Measurements from ENCODE around the gene EHMT1. TPM values are rescaled to one million over a fixed set of nuclear protein-coding genes. Genes with fewer than 3 reads are reported as not detected.

Gene EHMT1
- polyA plus RNA-seq, 1 of the 3 experiments (the other 2 are of a cell fraction) = 39.5 TPM

DNA sequence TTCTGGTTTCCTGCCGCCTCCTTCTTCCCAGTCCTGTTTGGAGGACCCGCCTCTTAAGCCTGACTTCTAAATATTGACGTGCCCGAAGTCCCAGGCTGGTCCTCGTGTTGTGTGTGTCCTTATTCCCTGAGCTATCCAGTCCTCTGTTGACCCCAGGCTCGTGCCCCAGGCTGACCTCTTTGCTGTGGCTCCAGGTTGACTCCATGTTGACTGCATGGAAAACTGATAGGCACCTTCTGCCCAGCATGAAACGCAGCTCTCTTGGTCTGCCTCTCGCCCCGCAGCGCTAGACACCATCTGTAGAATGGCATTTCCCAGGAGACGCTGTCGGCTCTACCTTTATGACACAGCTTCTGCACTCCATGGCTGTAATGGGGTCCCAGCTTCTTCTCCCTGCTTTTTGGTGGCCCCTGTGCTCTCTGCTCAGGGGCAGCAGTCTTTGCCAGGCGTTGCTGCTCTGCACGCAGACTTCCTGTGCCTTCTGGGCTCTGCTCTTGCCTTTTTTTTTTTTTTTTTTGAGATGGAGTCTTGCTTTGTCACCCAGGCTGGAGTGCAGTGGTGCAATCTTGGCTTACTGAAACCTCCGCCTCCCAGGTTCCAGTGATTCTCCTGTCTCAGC lies 28.4 kb downstream of the EHMT1 start:
- H3K27me3 ChIP-seq (ENCODE audit: insufficient read depth) = no peaks in the 10 kb centered on the region
- H3K9me2 ChIP-seq = no peaks in the 10 kb centered on the region
- H3K36me3 ChIP-seq (replicated peaks in 1 of 2; ENCODE audit: control insufficient read depth in 1 of 2, insufficient read depth in 2 of 2, low read length in 1 of 2) = peaks cover 0 to 15% of the 10 kb centered on the region in 2 experiments
- no peaks in the 10 kb centered on the region for H3F3A ChIP-seq (replicated peaks; ENCODE audit: insufficient read depth)
- H3K4me1 ChIP-seq (ENCODE audit: control insufficient read depth in 1 of 2, insufficient read depth in 2 of 2, low read depth in 1 of 2, low read length in 1 of 2) = no peaks in the 10 kb centered on the region; a peak in 1 of 4 replicates
- TF ChIP-seq TEAD4 (IDR thresholded peaks at IDR 0.05; ENCODE audit: borderline replicate concordance, insufficient read depth) = no peak
- no peak for TF ChIP-seq MEF2A (IDR thresholded peaks at IDR 0.05; ENCODE audit: borderline replicate concordance, low read depth)
- no peak for TF ChIP-seq FOSL2 (IDR thresholded peaks at IDR 0.05; ENCODE audit: borderline replicate concordance, low read depth)
- no peak for TF ChIP-seq TCF12 (IDR thresholded peaks at IDR 0.05)
- no peak for TF ChIP-seq IRF3 (IDR thresholded peaks at IDR 0.05; ENCODE audit: low read depth, low read length)
- no peak for TF ChIP-seq MXI1 (IDR thresholded peaks at IDR 0.05; ENCODE audit: low read depth, low read length)
- TF ChIP-seq EZH2phosphoT487 (IDR thresholded peaks at IDR 0.05; ENCODE audit: borderline replicate concordance, low read depth) = no peak
- TF ChIP-seq RCOR1 (IDR thresholded peaks at IDR 0.05; ENCODE audit: low read length) = no peak
- TF ChIP-seq, protein P1, sequence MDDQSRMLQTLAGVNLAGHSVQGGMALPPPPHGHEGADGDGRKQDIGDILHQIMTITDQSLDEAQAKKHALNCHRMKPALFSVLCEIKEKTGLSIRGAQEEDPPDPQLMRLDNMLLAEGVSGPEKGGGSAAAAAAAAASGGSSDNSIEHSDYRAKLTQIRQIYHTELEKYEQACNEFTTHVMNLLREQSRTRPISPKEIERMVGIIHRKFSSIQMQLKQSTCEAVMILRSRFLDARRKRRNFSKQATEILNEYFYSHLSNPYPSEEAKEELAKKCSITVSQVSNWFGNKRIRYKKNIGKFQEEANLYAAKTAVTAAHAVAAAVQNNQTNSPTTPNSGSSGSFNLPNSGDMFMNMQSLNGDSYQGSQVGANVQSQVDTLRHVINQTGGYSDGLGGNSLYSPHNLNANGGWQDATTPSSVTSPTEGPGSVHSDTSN (IDR thresholded peaks at IDR 0.05) = no peak
- no peak for TF ChIP-seq CHD2 (IDR thresholded peaks at IDR 0.05; ENCODE audit: low read length, partially characterized antibody)
- no peak for TF ChIP-seq USF1 (IDR thresholded peaks at IDR 0.05; ENCODE audit: borderline replicate concordance, low read depth)
- no peak for TF ChIP-seq USF2 (IDR thresholded peaks at IDR 0.05; ENCODE audit: borderline replicate concordance, low read depth, low read length)
- TF ChIP-seq GABPA (IDR thresholded peaks at IDR 0.05; ENCODE audit: low read depth) = no peak
- no peak for TF ChIP-seq RFX5 (IDR thresholded peaks at IDR 0.05; ENCODE audit: low read length)
- peaks cover 100% of the 10 kb centered on the region for H3K79me2 ChIP-seq (ENCODE audit: insufficient read depth)
- ChIA-PET POLR2A (no interaction called here), CTCF (no interaction called here)
- peaks cover 78% of the 10 kb centered on the region for H4K20me1 ChIP-seq (ENCODE audit: insufficient read depth)
- no peak overlapping the region for H3K4me2 ChIP-seq
- no peak overlapping the region for H3K9ac ChIP-seq
- H3K4me3 ChIP-seq (ENCODE audit: low read depth in 2 of 2, low read length in 1 of 2) = no peak overlapping the region
- DNase-seq = no peak
- no peak overlapping the region for H2AFZ ChIP-seq (ENCODE audit: low read depth)
- no peak overlapping the region for H3K27ac ChIP-seq (ENCODE audit: low read depth in 2 of 2, low read length in 1 of 2)
- WGBS (ENCODE audit: low lambda C conversion rate) = 92% methylated on average over 15 of the region's 15 CpGs
- H3K9me3 ChIP-seq = no peaks in the 10 kb centered on the region
